Measurements from ENCODE around the gene BIRC3.
"Not testable (repeated sequence)": the region's sequence is repeated elsewhere in the genome, so short reads cannot be mapped to it uniquely, and the experiment has no call there.

BIRC3 gene

GRCh38 chr11:102332611-102332994 lies 15.3 kb downstream of the BIRC3 start:
- no peaks in the 10 kb centered on the region for H4K20me1 ChIP-seq (ENCODE audit: insufficient read depth)
- H2AFZ ChIP-seq (ENCODE audit: low read depth): no peak overlapping the region
- H3K4me3 ChIP-seq (IDR thresholded peaks at IDR 0.05; ENCODE audit: insufficient read depth, low read depth, low read length): no peak overlapping the region
- H3K79me2 ChIP-seq (ENCODE audit: insufficient read depth, low read depth): no peaks in the 10 kb centered on the region
- H3K4me2 ChIP-seq: no peak overlapping the region
- H3K27ac ChIP-seq: no peak overlapping the region
- no peaks in the 10 kb centered on the region for H3K27me3 ChIP-seq (ENCODE audit: insufficient read depth, low read depth)
- TF ChIP-seq, protein P1, sequence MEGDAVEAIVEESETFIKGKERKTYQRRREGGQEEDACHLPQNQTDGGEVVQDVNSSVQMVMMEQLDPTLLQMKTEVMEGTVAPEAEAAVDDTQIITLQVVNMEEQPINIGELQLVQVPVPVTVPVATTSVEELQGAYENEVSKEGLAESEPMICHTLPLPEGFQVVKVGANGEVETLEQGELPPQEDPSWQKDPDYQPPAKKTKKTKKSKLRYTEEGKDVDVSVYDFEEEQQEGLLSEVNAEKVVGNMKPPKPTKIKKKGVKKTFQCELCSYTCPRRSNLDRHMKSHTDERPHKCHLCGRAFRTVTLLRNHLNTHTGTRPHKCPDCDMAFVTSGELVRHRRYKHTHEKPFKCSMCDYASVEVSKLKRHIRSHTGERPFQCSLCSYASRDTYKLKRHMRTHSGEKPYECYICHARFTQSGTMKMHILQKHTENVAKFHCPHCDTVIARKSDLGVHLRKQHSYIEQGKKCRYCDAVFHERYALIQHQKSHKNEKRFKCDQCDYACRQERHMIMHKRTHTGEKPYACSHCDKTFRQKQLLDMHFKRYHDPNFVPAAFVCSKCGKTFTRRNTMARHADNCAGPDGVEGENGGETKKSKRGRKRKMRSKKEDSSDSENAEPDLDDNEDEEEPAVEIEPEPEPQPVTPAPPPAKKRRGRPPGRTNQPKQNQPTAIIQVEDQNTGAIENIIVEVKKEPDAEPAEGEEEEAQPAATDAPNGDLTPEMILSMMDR (conservative IDR thresholded peaks at IDR 0.05; ENCODE audit: low read depth, low read length): no peak
- no peak overlapping the region for H3K9ac ChIP-seq
- H3K36me3 ChIP-seq (ENCODE audit: insufficient read depth): peaks cover 9% of the 10 kb centered on the region; the same call in 1 of the 2 replicates
- no peaks in the 10 kb centered on the region for H3K4me1 ChIP-seq (ENCODE audit: low read depth, poor library complexity, severe bottlenecking)

- TF ChIP-seq, protein P1 (conservative IDR thresholded peaks at IDR 0.05; ENCODE audit: low read depth, low read length): no peak
- Histone ChIP-seq H2AFZ (ENCODE audit: low read depth) (no peak overlapping the region), H3K4me3 (IDR thresholded peaks at IDR 0.05; ENCODE audit: insufficient read depth, low read depth, low read length) (no peak overlapping the region), H3K36me3 (ENCODE audit: insufficient read depth) (no peaks in the 10 kb centered on the region), H4K20me1 (ENCODE audit: insufficient read depth) (no peaks in the 10 kb centered on the region), H3K4me2 (no peak overlapping the region), H3K4me1 (ENCODE audit: low read depth, poor library complexity, severe bottlenecking) (peaks cover 8% of the 10 kb centered on the region), H3K9ac (no peak overlapping the region), H3K27me3 (ENCODE audit: insufficient read depth, low read depth) (no peaks in the 10 kb centered on the region), H3K27ac (no peak overlapping the region), H3K79me2 (ENCODE audit: insufficient read depth, low read depth) (no peaks in the 10 kb centered on the region)
Measured at GRCh38 chr11:102338479-102339010, 21.3 kb downstream of the BIRC3 start.

- not testable (repeated sequence) for H3K9ac ChIP-seq; H3K4me2 ChIP-seq; H3K27me3 ChIP-seq (ENCODE audit: insufficient read depth, low read depth); H3K36me3 ChIP-seq (ENCODE audit: insufficient read depth); H3K4me3 ChIP-seq (IDR thresholded peaks at IDR 0.05; ENCODE audit: insufficient read depth, low read depth, low read length); H3K79me2 ChIP-seq (ENCODE audit: insufficient read depth, low read depth); H2AFZ ChIP-seq (ENCODE audit: low read depth); H3K27ac ChIP-seq; H4K20me1 ChIP-seq (ENCODE audit: insufficient read depth)
- peaks cover 17% of the 10 kb centered on the region for H3K4me1 ChIP-seq (ENCODE audit: low read depth, poor library complexity, severe bottlenecking)
Measured at GRCh38 chr11:102341311-102341710, 24.0 kb downstream of the BIRC3 start.

- H3K79me2 ChIP-seq (ENCODE audit: insufficient read depth, low read depth): no peaks in the 10 kb centered on the region
- no peaks in the 10 kb centered on the region for H4K20me1 ChIP-seq (ENCODE audit: insufficient read depth)
- no peak overlapping the region for H3K4me2 ChIP-seq
- no peak overlapping the region for H2AFZ ChIP-seq (ENCODE audit: low read depth)
- H3K36me3 ChIP-seq (ENCODE audit: insufficient read depth): no peaks in the 10 kb centered on the region
- no peaks in the 10 kb centered on the region for H3K27me3 ChIP-seq (ENCODE audit: insufficient read depth, low read depth)
- TF ChIP-seq, protein P1 (conservative IDR thresholded peaks at IDR 0.05; ENCODE audit: low read depth, low read length): peak; percentile 78
- no peak overlapping the region for H3K4me3 ChIP-seq (IDR thresholded peaks at IDR 0.05; ENCODE audit: insufficient read depth, low read depth, low read length)
- peaks cover 17% of the 10 kb centered on the region for H3K4me1 ChIP-seq (ENCODE audit: low read depth, poor library complexity, severe bottlenecking)
- no peak overlapping the region for H3K9ac ChIP-seq
- H3K27ac ChIP-seq: no peak overlapping the region
Measured at GRCh38 chr11:102341844-102342318, 24.6 kb downstream of the BIRC3 start.

DNA sequence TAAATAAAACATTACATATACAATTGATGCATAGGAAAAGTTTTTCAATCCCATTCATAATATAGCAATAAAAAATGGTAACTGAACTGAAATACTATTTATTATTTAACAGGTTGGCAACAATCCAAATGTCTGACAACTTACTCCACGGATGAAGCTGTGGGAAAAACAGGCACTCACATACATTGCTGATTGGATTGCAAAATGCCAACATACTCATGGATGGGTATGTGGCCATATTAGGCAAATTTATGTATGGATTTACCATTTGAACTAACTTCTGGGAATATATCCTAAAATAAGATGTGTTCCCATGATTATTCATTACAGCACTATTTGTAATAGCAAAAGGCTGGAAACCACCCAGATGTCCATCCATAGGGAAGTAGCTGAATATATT lies 26.5 kb downstream of the BIRC3 start:
- Histone ChIP-seq H3K4me1 (ENCODE audit: low read depth, poor library complexity, severe bottlenecking) (peaks cover 23% of the 10 kb centered on the region), H3K4me3 (IDR thresholded peaks at IDR 0.05; ENCODE audit: insufficient read depth, low read depth, low read length) (no peak overlapping the region), H3K79me2 (ENCODE audit: insufficient read depth, low read depth) (peaks cover 13% of the 10 kb centered on the region; the same call in 1 of the 2 replicates), H3K4me2 (no peak overlapping the region), H3K9ac (no peak overlapping the region), H3K27me3 (ENCODE audit: insufficient read depth, low read depth) (no peaks in the 10 kb centered on the region), H2AFZ (ENCODE audit: low read depth) (no peak overlapping the region), H3K36me3 (ENCODE audit: insufficient read depth) (no peaks in the 10 kb centered on the region), H4K20me1 (ENCODE audit: insufficient read depth) (no peaks in the 10 kb centered on the region), H3K27ac (no peak overlapping the region)
- TF ChIP-seq, protein P1 (conservative IDR thresholded peaks at IDR 0.05; ENCODE audit: low read depth, low read length): no peak

All from KMS-11 (cell line).